IMR-90 (cell line): ENCODE data around the gene DSCAML1. TPM values are rescaled to one million over a fixed set of nuclear protein-coding genes. Genes with fewer than 3 reads are reported as not detected.

Experiments
- ATAC-seq: fragments of 200-7000 bp; cut with Tn5 transposase; 2 replicates; pipeline ENCODE4 v1.9.1; 2020; ENCODE audit warnings: low read depth, mild to moderate bottlenecking, moderate library complexity
- BruUV-seq: library from RNA; stranded (reverse); fragments of 400-500 nt; replicated peaks from 2 replicates; lab custom pipeline; 2021; lab: Mats Ljungman, UMichigan
- CTCF ChIA-PET: fragments of 300-600 bp; formaldehyde crosslinking; extraction: SDS; loops from one replicate; lab custom pipeline; 2021; ENCODE audit warnings: antibody characterized with exemption; lab: Yijun Ruan, JAX
- POLR2A ChIA-PET: fragments of 300-600 bp; sonication (Branson Sonifier 250); formaldehyde crosslinking; loops from one replicate; lab custom pipeline; 2022; ENCODE audit warnings: antibody characterized with exemption; ENCODE audit not compliant: unreplicated experiment; lab: Charles Lee
- DNase-seq: peaks from one replicate; pipeline ENCODE4 v3.0.0; 2013
- H2AFZ ChIP-seq: replicated peaks from 2 replicates; pipeline ENCODE3; 2013; ENCODE audit warnings: low read length, mild to moderate bottlenecking; ENCODE audit not compliant: poor library complexity
- H2AK5ac ChIP-seq: 2 replicates; pipeline ENCODE4 v1.6.1; 2013; ENCODE audit warnings: low read depth, low read length, inconsistent platforms
- H2AK9ac ChIP-seq: replicated peaks from 2 replicates; pipeline ENCODE3; 2013; ENCODE audit warnings: mild to moderate bottlenecking, low read depth, low read length, moderate library complexity; ENCODE audit not compliant: poor library complexity
- H2BK120ac ChIP-seq: 2 replicates; pipeline ENCODE4 v1.6.1; 2013; ENCODE audit warnings: low read depth, low read length, inconsistent platforms
- H2BK15ac ChIP-seq: 3 replicates; pipeline ENCODE4 v1.6.1; 2013; ENCODE audit warnings: low read depth, low read length, inconsistent platforms
- H2BK20ac ChIP-seq: 2 replicates; pipeline ENCODE4 v1.6.1; 2013; ENCODE audit warnings: low read depth, mild to moderate bottlenecking, inconsistent platforms, low read length, moderate library complexity
- H2BK5ac ChIP-seq: 2 replicates; pipeline ENCODE4 v1.6.1; 2013; ENCODE audit warnings: mild to moderate bottlenecking, low read depth, low read length, inconsistent platforms; ENCODE audit not compliant: poor library complexity, severe bottlenecking
- H3K14ac ChIP-seq: replicated peaks from 2 replicates; pipeline ENCODE4 v1.6.1; 2013; ENCODE audit warnings: low read depth, low read length, inconsistent platforms
- H3K18ac ChIP-seq: 2 replicates; pipeline ENCODE4 v1.6.1; 2013; ENCODE audit warnings: low read depth, low read length, control low read depth
- H3K23ac ChIP-seq: 2 replicates; pipeline ENCODE4 v1.6.1; 2013; ENCODE audit warnings: low read depth, low read length, inconsistent platforms
- H3K27ac ChIP-seq: 2 replicates; pipeline ENCODE4 v1.5.1; 2013; ENCODE audit warnings: mild to moderate bottlenecking, control low read depth, low read length; ENCODE audit not compliant: insufficient read depth
- H3K27me3 ChIP-seq: 2 replicates; pipeline ENCODE4 v1.6.1; 2013; ENCODE audit warnings: low read length; ENCODE audit not compliant: control insufficient read depth, insufficient read depth
- H3K36me3 ChIP-seq: 2 replicates; pipeline ENCODE4 v1.6.1; 2013; ENCODE audit warnings: low read length, mixed read lengths; ENCODE audit not compliant: control insufficient read depth, insufficient read depth
- H3K4ac ChIP-seq: 2 replicates; pipeline ENCODE4 v1.6.1; 2013; ENCODE audit warnings: low read depth, low read length, inconsistent platforms
- H3K4me1 ChIP-seq: 2 replicates; pipeline ENCODE4 v1.6.1; 2013; ENCODE audit warnings: low read length, mixed read lengths; ENCODE audit not compliant: control insufficient read depth, insufficient read depth
- H3K4me2 ChIP-seq: 2 replicates; pipeline ENCODE4 v1.6.1; 2013; ENCODE audit warnings: low read depth, mild to moderate bottlenecking, control low read depth, low read length, moderate library complexity
- H3K4me3 ChIP-seq: 2 replicates; pipeline ENCODE4 v1.5.1; 2013; ENCODE audit warnings: low read depth, mild to moderate bottlenecking, control low read depth, low read length, moderate library complexity; ENCODE audit not compliant: insufficient read depth
- H3K56ac ChIP-seq: 2 replicates; pipeline ENCODE4 v1.6.1; 2013; ENCODE audit warnings: low read length, inconsistent platforms; ENCODE audit not compliant: insufficient read depth; ENCODE audit errors: extremely low read depth
- H3K79me1 ChIP-seq, 2 experiments: 2 replicates each; pipeline ENCODE4 v1.6.1; 2013; ENCODE audit warnings: low read length in 2 of 2, inconsistent platforms in 1 of 2, low read depth in 1 of 2
- H3K9ac ChIP-seq: 2 replicates; pipeline ENCODE4 v1.6.1; 2013; ENCODE audit warnings: low read depth, low read length, control low read depth
- H3K9me1 ChIP-seq: 2 replicates; pipeline ENCODE4 v1.6.1; 2013; ENCODE audit warnings: low read length, inconsistent platforms; ENCODE audit not compliant: insufficient read depth
- H3K9me3 ChIP-seq: 2 replicates; pipeline ENCODE4 v1.6.1; 2013; ENCODE audit warnings: low read length; ENCODE audit not compliant: control insufficient read depth, insufficient read depth
- H4K20me1 ChIP-seq: 2 replicates; pipeline ENCODE4 v1.6.1; 2013; ENCODE audit warnings: low read length, inconsistent platforms; ENCODE audit not compliant: insufficient read depth
- H4K5ac ChIP-seq: 2 replicates; pipeline ENCODE4 v1.6.1; 2013; ENCODE audit warnings: mild to moderate bottlenecking, low read depth, low read length, control low read depth
- H4K8ac ChIP-seq, 2 experiments: 2 replicates each; pipeline ENCODE4 v1.6.1; 2013; ENCODE audit warnings: low read depth in 2 of 2, low read length in 2 of 2, control low read depth in 1 of 2, inconsistent platforms in 1 of 2
- H4K91ac ChIP-seq: 2 replicates; pipeline ENCODE4 v1.6.1; 2013; ENCODE audit warnings: low read depth, low read length, inconsistent platforms; ENCODE audit not compliant: insufficient read depth
- CHD1 ChIP-seq: IDR thresholded peaks from 2 replicates; pipeline ENCODE4 v1.6.1; 2012; ENCODE audit warnings: low read depth, low read length, improper control_type of control experiment
- FOS ChIP-seq: fragments of 150-350 bp; IDR thresholded peaks from 2 replicates; pipeline ENCODE4 v1.6.1; 2016; ENCODE audit warnings: low read depth, low read length
- MAFK ChIP-seq: IDR thresholded peaks from 2 replicates; pipeline ENCODE4 v1.6.1; 2012; ENCODE audit warnings: low read depth, low read length, improper control_type of control experiment
- MAZ ChIP-seq: IDR thresholded peaks from 2 replicates; pipeline ENCODE4 v1.6.1; 2012; ENCODE audit warnings: low read depth, mild to moderate bottlenecking, low read length, improper control_type of control experiment, moderate library complexity, borderline replicate concordance
- MXI1 ChIP-seq: IDR thresholded peaks from 2 replicates; pipeline ENCODE4 v1.6.1; 2012; ENCODE audit warnings: low read depth, mild to moderate bottlenecking, low read length, moderate library complexity, borderline replicate concordance
- NFE2L2 ChIP-seq: fragments of 150-350 bp; IDR thresholded peaks from 2 replicates; pipeline ENCODE4 v1.6.1; 2016; ENCODE audit warnings: low read depth, mild to moderate bottlenecking, low read length
- POLR2A ChIP-seq: IDR thresholded peaks from 2 replicates; pipeline ENCODE4 v1.6.1; 2012; ENCODE audit warnings: mild to moderate bottlenecking, low read depth, low read length
- RAD21 ChIP-seq: IDR thresholded peaks from 2 replicates; pipeline ENCODE4 v1.6.1; 2012; ENCODE audit warnings: low read length, improper control_type of control experiment
- RCOR1 ChIP-seq: IDR thresholded peaks from 2 replicates; pipeline ENCODE4 v1.6.1; 2012; ENCODE audit warnings: mild to moderate bottlenecking, low read length, improper control_type of control experiment; ENCODE audit not compliant: insufficient replicate concordance
- RFX5 ChIP-seq: IDR thresholded peaks from 2 replicates; pipeline ENCODE4 v1.8.0; 2012; ENCODE audit warnings: low read depth, mild to moderate bottlenecking, low read length, moderate library complexity
- SMC3 ChIP-seq: fragments of 150-350 bp; IDR thresholded peaks from 2 replicates; pipeline ENCODE4 v1.6.1; 2016; ENCODE audit warnings: low read depth, mild to moderate bottlenecking, antibody characterized with exemption, low read length, moderate library complexity
- WGBS, 2 experiments: methylation state at CpG; one replicate each; pipeline versions ENCODE4 v1.1.5 to v1.1.7; 2013; ENCODE audit warnings: missing lambda C conversion rate in 2 of 2; ENCODE audit not compliant: insufficient read length in 1 of 2; ENCODE audit errors: extremely low coverage in 2 of 2; 5-methylcytosine and 5-hydroxymethylcytosine counted together
- dilution Hi-C: fragments of 300-500 bp; cut with HindIII; formaldehyde crosslinking; loops from one replicate; pipeline ENCODE4 v1.14.3; 2018; ENCODE audit warnings: low sequenced_read_pairs; ENCODE audit not compliant: unreplicated experiment
- in situ Hi-C: fragments of 300-500 bp; cut with MboI; formaldehyde crosslinking; loops from 3 replicates; pipeline ENCODE4 v1.14.3; 2019; ENCODE audit warnings: low sequenced_read_pairs, inconsistent platforms, mixed read lengths
- intact Hi-C: fragments of 100-400 bp; cut with micrococcal nuclease; formaldehyde crosslinking; loops from 2 replicates; pipeline ENCODE4 v1.10.0; 2022
- polyA plus RNA-seq, 3 experiments: library from polyadenylated mRNA; depleted of rRNA; stranded (reverse); fragments of >200 nt; gene quantifications; 2 replicates each; pipeline ENCODE4 v1.2.3, GENCODE V29; 2012; ENCODE audit warnings: low replicate concordance in 1 of 3
- total RNA-seq: library from RNA; depleted of rRNA; stranded (reverse); fragments of >200 nt; gene quantifications from 2 replicates; pipeline ENCODE4 v1.2.3, GENCODE V29; 2012
- TF ChIP-seq, protein P1 (sequence below): fragments of 150-350 bp; IDR thresholded peaks from 2 replicates; pipeline ENCODE4 v1.6.1; 2016; ENCODE audit warnings: low read depth, mild to moderate bottlenecking, low read length, moderate library complexity, borderline replicate concordance

The DSCAML1 gene
- total and polyA plus RNA-seq, 2 of the 4 experiments (the other 2 are of a cell fraction): not detected

DNA sequence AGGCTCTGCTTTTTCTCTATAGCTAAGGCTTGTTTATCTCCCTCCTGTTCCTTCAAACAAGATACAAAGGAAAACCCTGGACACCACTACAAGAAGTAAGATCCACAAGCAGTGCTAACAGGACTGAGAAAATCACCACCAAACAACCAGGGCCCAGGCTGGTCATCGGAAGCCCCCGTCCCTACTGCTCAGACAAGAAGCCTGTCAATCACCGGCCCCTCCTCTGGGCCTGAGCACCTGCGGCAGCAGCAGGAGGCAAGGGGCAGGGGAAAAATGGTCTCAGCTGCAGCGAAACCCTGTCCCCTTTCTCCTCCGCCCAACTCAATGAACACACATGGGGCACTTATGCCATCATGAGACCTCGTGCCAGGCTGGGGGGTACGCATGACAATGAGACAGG, 314.1 kb downstream of the DSCAML1 start:
- Histone ChIP-seq H4K5ac (no peak overlapping the region), H3K9ac (no peak overlapping the region), H2BK120ac (no peak overlapping the region), H3K56ac (no peak overlapping the region), H4K91ac (no peak overlapping the region), H3K9me1 (no peaks in the 10 kb centered on the region), H3K4me1 (no peaks in the 10 kb centered on the region), H3K18ac (no peak overlapping the region), H3K36me3 (no peaks in the 10 kb centered on the region), H2AK5ac (no peak overlapping the region), H4K8ac (no peak overlapping the region), H3K4me2 (no peak overlapping the region), H3K14ac (no peak overlapping the region), H3K23ac (no peak overlapping the region), H2BK15ac (no peak overlapping the region), H3K4ac (no peak overlapping the region), H2AFZ (peak overlapping the region; percentile 6), H2BK20ac (no peak overlapping the region), H2BK5ac (no peak overlapping the region), H3K79me1 (no peaks in the 10 kb centered on the region), H3K9me3 (no peaks in the 10 kb centered on the region), H3K27ac (no peak overlapping the region), H4K20me1 (no peaks in the 10 kb centered on the region), H2AK9ac (no peak overlapping the region), H3K4me3 (no peak overlapping the region), H3K27me3 (peaks cover 12% of the 10 kb centered on the region)
- ATAC-seq: no peak
- in situ Hi-C loops (no loop called here), dilution Hi-C loops (no loop called here), intact Hi-C loops (no loop called here)
- BruUV-seq: no TSS peak
- TF ChIP-seq POLR2A (no peak), SMC3 (no peak), NFE2L2 (no peak), MXI1 (no peak), RFX5 (no peak), MAZ (no peak), FOS (no peak), CHD1 (no peak), RAD21 (no peak), RCOR1 (no peak), MAFK (no peak)
- TF ChIP-seq, protein P1, sequence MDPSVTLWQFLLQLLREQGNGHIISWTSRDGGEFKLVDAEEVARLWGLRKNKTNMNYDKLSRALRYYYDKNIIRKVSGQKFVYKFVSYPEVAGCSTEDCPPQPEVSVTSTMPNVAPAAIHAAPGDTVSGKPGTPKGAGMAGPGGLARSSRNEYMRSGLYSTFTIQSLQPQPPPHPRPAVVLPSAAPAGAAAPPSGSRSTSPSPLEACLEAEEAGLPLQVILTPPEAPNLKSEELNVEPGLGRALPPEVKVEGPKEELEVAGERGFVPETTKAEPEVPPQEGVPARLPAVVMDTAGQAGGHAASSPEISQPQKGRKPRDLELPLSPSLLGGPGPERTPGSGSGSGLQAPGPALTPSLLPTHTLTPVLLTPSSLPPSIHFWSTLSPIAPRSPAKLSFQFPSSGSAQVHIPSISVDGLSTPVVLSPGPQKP: no peak
- no CpG with 5 or more reads among the region's 8 CpGs for WGBS, 2 experiments
- CTCF ChIA-PET: no interaction called here
- POLR2A ChIA-PET: no interaction called here
- no peak for DNase-seq
